ENCODE data around the gene MBOAT1.

MBOAT1 gene

GRCh38 chr6:20110478-20110877, 101.8 kb downstream of the MBOAT1 start:
- TF ChIP-seq, protein P1, sequence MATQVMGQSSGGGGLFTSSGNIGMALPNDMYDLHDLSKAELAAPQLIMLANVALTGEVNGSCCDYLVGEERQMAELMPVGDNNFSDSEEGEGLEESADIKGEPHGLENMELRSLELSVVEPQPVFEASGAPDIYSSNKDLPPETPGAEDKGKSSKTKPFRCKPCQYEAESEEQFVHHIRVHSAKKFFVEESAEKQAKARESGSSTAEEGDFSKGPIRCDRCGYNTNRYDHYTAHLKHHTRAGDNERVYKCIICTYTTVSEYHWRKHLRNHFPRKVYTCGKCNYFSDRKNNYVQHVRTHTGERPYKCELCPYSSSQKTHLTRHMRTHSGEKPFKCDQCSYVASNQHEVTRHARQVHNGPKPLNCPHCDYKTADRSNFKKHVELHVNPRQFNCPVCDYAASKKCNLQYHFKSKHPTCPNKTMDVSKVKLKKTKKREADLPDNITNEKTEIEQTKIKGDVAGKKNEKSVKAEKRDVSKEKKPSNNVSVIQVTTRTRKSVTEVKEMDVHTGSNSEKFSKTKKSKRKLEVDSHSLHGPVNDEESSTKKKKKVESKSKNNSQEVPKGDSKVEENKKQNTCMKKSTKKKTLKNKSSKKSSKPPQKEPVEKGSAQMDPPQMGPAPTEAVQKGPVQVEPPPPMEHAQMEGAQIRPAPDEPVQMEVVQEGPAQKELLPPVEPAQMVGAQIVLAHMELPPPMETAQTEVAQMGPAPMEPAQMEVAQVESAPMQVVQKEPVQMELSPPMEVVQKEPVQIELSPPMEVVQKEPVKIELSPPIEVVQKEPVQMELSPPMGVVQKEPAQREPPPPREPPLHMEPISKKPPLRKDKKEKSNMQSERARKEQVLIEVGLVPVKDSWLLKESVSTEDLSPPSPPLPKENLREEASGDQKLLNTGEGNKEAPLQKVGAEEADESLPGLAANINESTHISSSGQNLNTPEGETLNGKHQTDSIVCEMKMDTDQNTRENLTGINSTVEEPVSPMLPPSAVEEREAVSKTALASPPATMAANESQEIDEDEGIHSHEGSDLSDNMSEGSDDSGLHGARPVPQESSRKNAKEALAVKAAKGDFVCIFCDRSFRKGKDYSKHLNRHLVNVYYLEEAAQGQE (IDR thresholded peaks at IDR 0.05; ENCODE audit: insufficient replicate concordance, low read depth) = no peak

GRCh38 chr6:20109526-20109925, 102.7 kb downstream of the MBOAT1 start:
- Histone ChIP-seq H3K27ac (replicated peaks) (no peak overlapping the region), H3K4me3 (replicated peaks; ENCODE audit: insufficient read depth, low read length) (no peak overlapping the region), H3K27me3 (ENCODE audit: insufficient read depth, poor library complexity, severe bottlenecking) (no peaks in the 10 kb centered on the region)
- TF ChIP-seq GABPA (IDR thresholded peaks at IDR 0.05; ENCODE audit: low read depth) = no peak
- TF ChIP-seq, protein P2, sequence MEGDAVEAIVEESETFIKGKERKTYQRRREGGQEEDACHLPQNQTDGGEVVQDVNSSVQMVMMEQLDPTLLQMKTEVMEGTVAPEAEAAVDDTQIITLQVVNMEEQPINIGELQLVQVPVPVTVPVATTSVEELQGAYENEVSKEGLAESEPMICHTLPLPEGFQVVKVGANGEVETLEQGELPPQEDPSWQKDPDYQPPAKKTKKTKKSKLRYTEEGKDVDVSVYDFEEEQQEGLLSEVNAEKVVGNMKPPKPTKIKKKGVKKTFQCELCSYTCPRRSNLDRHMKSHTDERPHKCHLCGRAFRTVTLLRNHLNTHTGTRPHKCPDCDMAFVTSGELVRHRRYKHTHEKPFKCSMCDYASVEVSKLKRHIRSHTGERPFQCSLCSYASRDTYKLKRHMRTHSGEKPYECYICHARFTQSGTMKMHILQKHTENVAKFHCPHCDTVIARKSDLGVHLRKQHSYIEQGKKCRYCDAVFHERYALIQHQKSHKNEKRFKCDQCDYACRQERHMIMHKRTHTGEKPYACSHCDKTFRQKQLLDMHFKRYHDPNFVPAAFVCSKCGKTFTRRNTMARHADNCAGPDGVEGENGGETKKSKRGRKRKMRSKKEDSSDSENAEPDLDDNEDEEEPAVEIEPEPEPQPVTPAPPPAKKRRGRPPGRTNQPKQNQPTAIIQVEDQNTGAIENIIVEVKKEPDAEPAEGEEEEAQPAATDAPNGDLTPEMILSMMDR (IDR thresholded peaks at IDR 0.05; ENCODE audit: insufficient read depth, low read length) = no peak
- no peak for TF ChIP-seq POLR2AphosphoS5 (IDR thresholded peaks at IDR 0.05; ENCODE audit: low read depth)
- TF ChIP-seq SPI1 (IDR thresholded peaks at IDR 0.05; ENCODE audit: borderline replicate concordance, low read depth) = no peak
- TF ChIP-seq, protein P1 (IDR thresholded peaks at IDR 0.05; ENCODE audit: insufficient replicate concordance, low read depth) = no peak
- no peak for DNase-seq (ENCODE audit: low read depth in 1 of 2, low spot score in 1 of 2)

More at GRCh38 chr6:20110478-20110877, 101.8 kb downstream of the MBOAT1 start:
- Histone ChIP-seq H3K27me3 (ENCODE audit: insufficient read depth, poor library complexity, severe bottlenecking) (no peaks in the 10 kb centered on the region), H3K27ac (replicated peaks) (no peak overlapping the region), H3K4me3 (replicated peaks; ENCODE audit: insufficient read depth, low read length) (no peak overlapping the region)
- DNase-seq (ENCODE audit: low read depth in 1 of 2, low spot score in 1 of 2) = no peak

DNA sequence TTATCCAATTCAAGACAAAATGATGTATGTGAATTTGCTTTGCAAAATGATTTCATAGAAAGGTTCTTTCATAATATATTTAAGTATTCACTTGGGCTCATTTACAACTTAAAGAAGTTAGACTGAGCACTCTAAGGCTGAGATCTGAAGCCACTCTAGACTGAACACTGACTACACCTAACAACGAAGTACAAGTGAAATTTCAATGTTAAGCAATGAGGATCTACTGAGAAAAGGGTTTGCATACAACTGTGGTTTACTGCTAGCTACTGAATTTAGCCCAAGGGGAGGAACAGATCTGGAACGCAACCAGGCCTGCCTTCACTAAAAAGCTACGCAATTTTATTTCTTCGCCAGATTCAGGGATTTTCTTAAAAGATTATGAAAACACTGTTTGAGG, 106.4 kb downstream of the MBOAT1 start:
- Histone ChIP-seq H3K27ac (replicated peaks) (no peak overlapping the region), H3K27me3 (ENCODE audit: insufficient read depth, poor library complexity, severe bottlenecking) (no peaks in the 10 kb centered on the region), H3K4me3 (replicated peaks; ENCODE audit: insufficient read depth, low read length) (no peak overlapping the region)
- no peak for DNase-seq (ENCODE audit: low read depth in 1 of 2, low spot score in 1 of 2)
- TF ChIP-seq POLR2AphosphoS5 (IDR thresholded peaks at IDR 0.05; ENCODE audit: low read depth) (no peak), SPI1 (IDR thresholded peaks at IDR 0.05; ENCODE audit: borderline replicate concordance, low read depth) (no peak), GABPA (IDR thresholded peaks at IDR 0.05; ENCODE audit: low read depth) (no peak)
- TF ChIP-seq, protein P2 (IDR thresholded peaks at IDR 0.05; ENCODE audit: insufficient read depth, low read length) = no peak
- TF ChIP-seq, protein P1 (IDR thresholded peaks at IDR 0.05; ENCODE audit: insufficient replicate concordance, low read depth) = no peak

DNA sequence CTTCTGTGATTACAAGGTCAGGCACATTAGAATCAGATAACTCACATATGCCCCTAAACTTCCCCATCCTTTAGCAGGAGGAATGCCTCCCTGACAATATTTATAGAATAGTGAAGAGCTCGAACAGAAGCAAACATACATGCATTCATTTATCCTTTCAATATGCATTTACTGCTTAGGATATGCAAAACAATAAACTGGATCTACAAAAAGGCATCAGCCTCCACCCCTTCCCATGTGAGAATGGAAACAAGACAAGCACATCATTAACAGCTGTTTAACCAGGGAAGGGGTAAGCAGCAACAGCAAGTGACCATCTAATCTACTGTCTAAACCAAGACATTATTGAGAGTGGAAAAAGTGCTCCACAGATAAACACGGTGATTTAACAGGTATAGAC, 107.6 kb downstream of the MBOAT1 start:
- no peak for DNase-seq (ENCODE audit: low read depth in 1 of 2, low spot score in 1 of 2)
- no peak overlapping the region for H3K27ac ChIP-seq (replicated peaks)
- TF ChIP-seq, protein P2 (IDR thresholded peaks at IDR 0.05; ENCODE audit: insufficient read depth, low read length) = no peak
- TF ChIP-seq, protein P1 (IDR thresholded peaks at IDR 0.05; ENCODE audit: insufficient replicate concordance, low read depth) = no peak
- TF ChIP-seq POLR2AphosphoS5 (IDR thresholded peaks at IDR 0.05; ENCODE audit: low read depth) (no peak), GABPA (IDR thresholded peaks at IDR 0.05; ENCODE audit: low read depth) (no peak), SPI1 (IDR thresholded peaks at IDR 0.05; ENCODE audit: borderline replicate concordance, low read depth) (no peak)
- H3K27me3 ChIP-seq (ENCODE audit: insufficient read depth, poor library complexity, severe bottlenecking) = no peaks in the 10 kb centered on the region
- H3K4me3 ChIP-seq (replicated peaks; ENCODE audit: insufficient read depth, low read length) = no peak overlapping the region

Data from HL-60 (cell line).